Urinary bladder (tissue), 4 donors: ENCODE measurements around the gene ZNF654. TPM values are rescaled to one million over a fixed set of nuclear protein-coding genes. Genes with fewer than 3 reads are reported as not detected.
"Not testable (repeated sequence)": the region's sequence is repeated elsewhere in the genome, so short reads cannot be mapped to it uniquely, and the experiment has no call there.

Experiments used
- DNase-seq: peaks from one replicate; pipeline ENCODE4 v3.0.0-alpha.2; 2015; ENCODE audit errors: extremely low spot score
- H3K27ac ChIP-seq: one replicate; pipeline ENCODE4 v1.5.1; 2013; ENCODE audit warnings: low read depth, mild to moderate bottlenecking, moderate library complexity
- H3K36me3 ChIP-seq: one replicate; pipeline ENCODE4 v1.6.1; 2013; ENCODE audit warnings: mild to moderate bottlenecking, moderate library complexity; ENCODE audit not compliant: insufficient read depth
- H3K4me1 ChIP-seq: one replicate; pipeline ENCODE4 v1.6.1; 2013; ENCODE audit warnings: mild to moderate bottlenecking, moderate library complexity; ENCODE audit not compliant: insufficient read depth
- H3K4me3 ChIP-seq: one replicate; pipeline ENCODE4 v1.5.1; 2013; ENCODE audit warnings: low read depth, low read length
- WGBS: extraction: QIAGEN DNeasy Blood & Tissue Kit; methylation state at CpG from one replicate; pipeline ENCODE4 v1.1.7; 2013; 5-methylcytosine and 5-hydroxymethylcytosine counted together
- polyA plus RNA-seq: library from polyadenylated mRNA; stranded (reverse); fragments of 200-250 nt; gene quantifications from one replicate; pipeline ENCODE4 v1.2.3, GENCODE V29; 2013
- total RNA-seq: library from RNA; depleted of rRNA; stranded (reverse); fragments of >200 nt; gene quantifications from one replicate; pipeline ENCODE4 v1.2.3, GENCODE V29; 2014
- donor health status: healthy with polysubstance abuse.
- donor health status: healthy.

The ZNF654 gene
- total and polyA plus RNA-seq, 2 donors: 6.2 to 54.7 TPM

GRCh38 chr3:88166419-88166971, 107.4 kb downstream of the ZNF654 start:
- Histone ChIP-seq H3K4me3 (no peak overlapping the region), H3K27ac (no peak overlapping the region), H3K4me1 (no peaks in the 10 kb centered on the region), H3K36me3 (no peaks in the 10 kb centered on the region)
- DNase-seq: no peak
- 95% methylated on average over 2 of the region's 2 CpGs for WGBS

- Histone ChIP-seq H3K36me3 (no peaks in the 10 kb centered on the region), H3K4me1 (no peaks in the 10 kb centered on the region), H3K4me3 (no peak overlapping the region), H3K27ac (no peak overlapping the region)
- 91% methylated on average over 6 of the region's 6 CpGs for WGBS
- DNase-seq: no peak
Observed at GRCh38 chr3:88167173-88167572, 108.1 kb downstream of the ZNF654 start.

GRCh38 chr3:88167704-88168103, 108.6 kb downstream of the ZNF654 start:
- H3K4me1 ChIP-seq: no peaks in the 10 kb centered on the region
- 84% methylated on average over 2 of the region's 2 CpGs for WGBS
- no peaks in the 10 kb centered on the region for H3K36me3 ChIP-seq
- no peak overlapping the region for H3K27ac ChIP-seq
- no peak overlapping the region for H3K4me3 ChIP-seq
- DNase-seq: no peak

GRCh38 chr3:88168171-88168570, 109.1 kb downstream of the ZNF654 start:
- Histone ChIP-seq H3K4me1 (no peaks in the 10 kb centered on the region), H3K27ac (no peak overlapping the region), H3K4me3 (no peak overlapping the region), H3K36me3 (no peaks in the 10 kb centered on the region)
- DNase-seq: no peak
- WGBS: 76% methylated on average over 5 of the region's 5 CpGs

- Histone ChIP-seq H3K4me1 (no peaks in the 10 kb centered on the region), H3K4me3 (no peak overlapping the region), H3K27ac (no peak overlapping the region), H3K36me3 (no peaks in the 10 kb centered on the region)
- DNase-seq: no peak
- 61% methylated on average over 4 of the region's 4 CpGs for WGBS
Observed at GRCh38 chr3:88180398-88180999, 121.4 kb downstream of the ZNF654 start.

GRCh38 chr3:88182165-88182918, 123.3 kb downstream of the ZNF654 start:
- H3K36me3 ChIP-seq, H3K4me3 ChIP-seq, H3K4me1 ChIP-seq, H3K27ac ChIP-seq, DNase-seq: not testable (repeated sequence)
- 86% methylated on average over 9 of the region's 9 CpGs for WGBS

- H3K36me3 ChIP-seq: no peaks in the 10 kb centered on the region
- H3K4me1 ChIP-seq: no peaks in the 10 kb centered on the region
- no peak for DNase-seq
- H3K4me3 ChIP-seq: no peak overlapping the region
- 81% methylated on average over 6 of the region's 6 CpGs for WGBS
- H3K27ac ChIP-seq: no peak overlapping the region
Observed at GRCh38 chr3:88188436-88188835, 129.4 kb downstream of the ZNF654 start.

GRCh38 chr3:88189361-88189810, 130.3 kb downstream of the ZNF654 start:
- no peaks in the 10 kb centered on the region for H3K36me3 ChIP-seq
- H3K4me3 ChIP-seq: no peak overlapping the region
- 95% methylated on average over 11 of the region's 11 CpGs for WGBS
- H3K27ac ChIP-seq: no peak overlapping the region
- no peak for DNase-seq
- H3K4me1 ChIP-seq: no peaks in the 10 kb centered on the region

- H3K36me3 ChIP-seq: no peaks in the 10 kb centered on the region
- H3K4me1 ChIP-seq: no peaks in the 10 kb centered on the region
- 81% methylated on average over 4 of the region's 4 CpGs for WGBS
- H3K27ac ChIP-seq: no peak overlapping the region
- H3K4me3 ChIP-seq: no peak overlapping the region
- DNase-seq: no peak
Observed at GRCh38 chr3:88191872-88192409, 132.9 kb downstream of the ZNF654 start.

GRCh38 chr3:88192631-88193030, 133.6 kb downstream of the ZNF654 start:
- DNase-seq: no peak
- WGBS: 71% methylated on average over 3 of the region's 3 CpGs
- no peak overlapping the region for H3K27ac ChIP-seq

More at GRCh38 chr3:88192631-88193030, 133.6 kb downstream of the ZNF654 start:
- no peak overlapping the region for H3K4me3 ChIP-seq
- no peaks in the 10 kb centered on the region for H3K4me1 ChIP-seq
- H3K36me3 ChIP-seq: no peaks in the 10 kb centered on the region

Other genes starting within 250 kb of the ZNF654 start
- 138 TPM for gene CGGBP1, start 250 bp upstream of the ZNF654 start, total RNA-seq
- 48.7 TPM for gene CGGBP1, start 250 bp upstream of the ZNF654 start, polyA plus RNA-seq
- gene C3orf38, start 90.7 kb downstream of the ZNF654 start, total RNA-seq: 60.5 TPM
- 7.7 TPM for gene C3orf38, start 90.7 kb downstream of the ZNF654 start, polyA plus RNA-seq